DOHH2 (cell line): Measurements from ENCODE around the gene PGP.
A peak's percentile ranks its signal among the peaks of the same experiment; 100 is the strongest.
"Not testable (repeated sequence)": the region's sequence is repeated elsewhere in the genome, so short reads cannot be mapped to it uniquely, and the experiment has no call there.

ENCODE experiments used
- H3F3A ChIP-seq: fragments of 200-600 bp; sonication (generic), shearing (Covaris generic); 2 replicates; pipeline ENCODE4 v1.6.0; 2016; ENCODE audit warnings: antibody characterized with exemption, mild to moderate bottlenecking; ENCODE audit not compliant: control insufficient read depth, insufficient read depth
- H3K27ac ChIP-seq: fragments of 200-600 bp; sonication (generic); 2 replicates; pipeline ENCODE4 v1.5.1; 2014; ENCODE audit warnings: low read depth, mild to moderate bottlenecking, low read length, moderate library complexity
- H3K27me3 ChIP-seq: fragments of 200-600 bp; sonication (generic); 2 replicates; pipeline ENCODE4 v1.6.1; 2014; ENCODE audit warnings: mild to moderate bottlenecking, low read length, mixed read lengths; ENCODE audit not compliant: control insufficient read depth
- H3K36me3 ChIP-seq: fragments of 200-600 bp; sonication (generic); 2 replicates; pipeline ENCODE4 v1.6.1; 2014; ENCODE audit warnings: mild to moderate bottlenecking, low read length, moderate library complexity, mixed read lengths; ENCODE audit not compliant: control insufficient read depth
- H3K4me1 ChIP-seq: fragments of 200-600 bp; sonication (generic); 2 replicates; pipeline ENCODE4 v1.6.1; 2014; ENCODE audit warnings: mild to moderate bottlenecking, low read length, mixed read lengths; ENCODE audit not compliant: control insufficient read depth
- H3K4me2 ChIP-seq: fragments of 200-600 bp; sonication (generic); 2 replicates; pipeline ENCODE4 v1.6.0; 2014; ENCODE audit warnings: mild to moderate bottlenecking, low read length, moderate library complexity
- H3K4me3 ChIP-seq: fragments of 200-600 bp; sonication (generic); 2 replicates; pipeline ENCODE4 v1.5.1; 2014; ENCODE audit warnings: mild to moderate bottlenecking, low read length, mixed read lengths
- H3K79me2 ChIP-seq: fragments of 200-600 bp; sonication (generic); 2 replicates; pipeline ENCODE4 v1.6.1; 2014; ENCODE audit warnings: mild to moderate bottlenecking, low read length, mixed read lengths; ENCODE audit not compliant: control insufficient read depth
- H3K9me2 ChIP-seq: fragments of 200-600 bp; sonication (generic); replicated peaks from 2 replicates; pipeline ENCODE4 v1.6.1; 2014; ENCODE audit warnings: mild to moderate bottlenecking, low read length, mixed read lengths; ENCODE audit not compliant: control insufficient read depth
- H3K9me3 ChIP-seq: fragments of 200-600 bp; sonication (generic); 2 replicates; pipeline ENCODE4 v1.6.1; 2014; ENCODE audit warnings: antibody characterized with exemption, low read length, mixed read lengths; ENCODE audit not compliant: control insufficient read depth, insufficient read depth
- H4K20me1 ChIP-seq: fragments of 200-600 bp; sonication (generic); 2 replicates; pipeline ENCODE4 v1.6.0; 2014; ENCODE audit warnings: low read depth, mild to moderate bottlenecking, antibody characterized with exemption, low read length, moderate library complexity; ENCODE audit not compliant: control insufficient read depth, insufficient read depth
- CTCF ChIP-seq: fragments of 200-600 bp; sonication (generic); IDR thresholded peaks from one replicate; pipeline ENCODE4 v1.5.1; 2014; ENCODE audit warnings: antibody characterized with exemption, mild to moderate bottlenecking, low read depth, low read length; ENCODE audit not compliant: poor library complexity, severe bottlenecking
- EZH2phosphoT487 ChIP-seq: fragments of 200-600 bp; sonication (generic); IDR thresholded peaks from 2 replicates; pipeline ENCODE4 v1.6.1; 2017; ENCODE audit warnings: borderline replicate concordance, mild to moderate bottlenecking, antibody characterized with exemption, low read length, moderate library complexity, mixed read lengths

PGP gene, protein sequence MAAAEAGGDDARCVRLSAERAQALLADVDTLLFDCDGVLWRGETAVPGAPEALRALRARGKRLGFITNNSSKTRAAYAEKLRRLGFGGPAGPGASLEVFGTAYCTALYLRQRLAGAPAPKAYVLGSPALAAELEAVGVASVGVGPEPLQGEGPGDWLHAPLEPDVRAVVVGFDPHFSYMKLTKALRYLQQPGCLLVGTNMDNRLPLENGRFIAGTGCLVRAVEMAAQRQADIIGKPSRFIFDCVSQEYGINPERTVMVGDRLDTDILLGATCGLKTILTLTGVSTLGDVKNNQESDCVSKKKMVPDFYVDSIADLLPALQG

GRCh38 chr16:2214719-2214968 lies at the start of gene PGP:
Gene PGP, minus strand, starts transcription at chr16:2214840. Its CDS starts 63 bp downstream, at chr16:2214777.
- Histone ChIP-seq H3K9me3 (no peaks in the 10 kb centered on the region), H3K27me3 (no peaks in the 10 kb centered on the region), H3F3A (peaks cover 7% of the 10 kb centered on the region; the same call in 1 of the 2 replicates), H3K9me2 (no peaks in the 10 kb centered on the region), H3K4me2 (peak within 1 kb of the TSS; percentile 93), H3K36me3 (peaks cover 36% of the 10 kb centered on the region), H4K20me1 (peaks cover 9% of the 10 kb centered on the region), H3K4me1 (peaks cover 26% of the 10 kb centered on the region), H3K27ac (peak within 1 kb of the TSS; percentile 81), H3K4me3 (peak within 1 kb of the TSS; percentile 100), H3K79me2 (peaks cover 47% of the 10 kb centered on the region)
- TF ChIP-seq CTCF (no peak), EZH2phosphoT487 (no peak)

DNA sequence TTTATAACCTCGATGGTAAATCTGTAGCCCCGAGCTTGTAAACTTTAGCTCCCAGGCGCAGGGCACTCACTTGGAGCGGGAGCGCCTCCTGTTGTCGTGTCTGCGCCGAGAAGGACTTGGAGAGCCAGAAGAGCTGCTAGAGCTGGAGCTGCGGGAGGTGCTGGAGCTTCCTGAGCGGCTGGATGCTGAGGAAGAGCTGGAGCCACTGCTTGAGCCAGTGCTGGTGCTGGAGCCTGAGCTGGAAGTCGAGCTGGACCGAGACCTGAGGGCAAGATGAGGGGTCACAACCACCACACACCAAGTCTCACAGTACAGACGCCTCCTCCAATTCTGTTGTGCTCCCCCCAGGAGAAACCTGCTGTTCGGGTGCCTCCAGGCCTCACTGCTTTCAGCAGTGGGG lies 48.4 kb upstream of the PGP start:
- Histone ChIP-seq H4K20me1 (peaks cover 34% of the 10 kb centered on the region), H3K79me2 (peaks cover 96% of the 10 kb centered on the region)

GRCh38 chr16:2260250-2260649 lies 45.6 kb upstream of the PGP start:
- H3K9me3 ChIP-seq, result no peaks in the 10 kb centered on the region
- H3K9me2 ChIP-seq, result no peaks in the 10 kb centered on the region
- peaks cover 82% of the 10 kb centered on the region for H3K79me2 ChIP-seq
- H3K4me3 ChIP-seq, result no peak overlapping the region
- H3K4me1 ChIP-seq, result peaks cover 3% of the 10 kb centered on the region
- no peaks in the 10 kb centered on the region for H3K27me3 ChIP-seq
- H3F3A ChIP-seq, result peaks cover 24% of the 10 kb centered on the region
- peaks cover 28% of the 10 kb centered on the region; the same call in 1 of the 2 replicates for H4K20me1 ChIP-seq
- peaks cover 100% of the 10 kb centered on the region for H3K36me3 ChIP-seq
- H3K27ac ChIP-seq, result no peak overlapping the region
- no peak overlapping the region for H3K4me2 ChIP-seq
- no peak for TF ChIP-seq CTCF
- TF ChIP-seq EZH2phosphoT487, result no peak

More for the DNA sequence above, 48.4 kb upstream of the PGP start:
- H3K9me2 ChIP-seq, H3K4me2 ChIP-seq, H3K27me3 ChIP-seq, H3K9me3 ChIP-seq, H3K27ac ChIP-seq, H3K4me3 ChIP-seq: not testable (repeated sequence)
- Histone ChIP-seq H3K4me1 (peaks cover 18% of the 10 kb centered on the region), H3F3A (peaks cover 18% of the 10 kb centered on the region), H3K36me3 (peaks cover 95% of the 10 kb centered on the region)

GRCh38 chr16:2258530-2258929 lies 43.9 kb upstream of the PGP start:
- H3K9me2 ChIP-seq, H3K27ac ChIP-seq, H3K4me3 ChIP-seq, H3K4me2 ChIP-seq, H3K27me3 ChIP-seq, H3K9me3 ChIP-seq, H3K4me1 ChIP-seq: not testable (repeated sequence)
- Histone ChIP-seq H3K79me2 (peaks cover 65% of the 10 kb centered on the region), H4K20me1 (peaks cover 15% of the 10 kb centered on the region; the same call in 1 of the 2 replicates), H3F3A (peaks cover 32% of the 10 kb centered on the region), H3K36me3 (peaks cover 96% of the 10 kb centered on the region)
